Activated CD4-positive, alpha-beta memory T cell treated with anti-CD3 and anti-CD28 coated beads for 36 hours (primary cell): ENCODE measurements around the gene CADM4. TPM values are rescaled to one million over a fixed set of nuclear protein-coding genes. Genes with fewer than 3 reads are reported as not detected.
"Not testable (repeated sequence)": the region's sequence is repeated elsewhere in the genome, so short reads cannot be mapped to it uniquely, and the experiment has no call there.

Experiments used
- CTCF ChIA-PET: fragments of 350-600 bp; sonication (Branson Sonifier 250); formaldehyde crosslinking; loops from one replicate; lab custom pipeline; 2021; ENCODE audit warnings: antibody characterized with exemption, inconsistent platforms; lab: Charles Lee
- POLR2A ChIA-PET: fragments of 350-600 bp; sonication (Branson Sonifier 250); formaldehyde crosslinking; loops from one replicate; lab custom pipeline; 2021; ENCODE audit warnings: antibody characterized with exemption; lab: Charles Lee
- DNase-seq: peaks from one replicate; pipeline ENCODE4 v3.0.0-alpha.2; 2020
- H3K27ac Mint-ChIP-seq: one replicate; pipeline ENCODE4 v1.8.0; 2021; ENCODE audit warnings: mixed read lengths
- H3K27me3 Mint-ChIP-seq: one replicate; pipeline ENCODE4 v1.8.0; 2021; ENCODE audit warnings: mixed read lengths
- H3K36me3 Mint-ChIP-seq: one replicate; pipeline ENCODE4 v1.8.0; 2021; ENCODE audit warnings: mixed read lengths
- H3K4me1 Mint-ChIP-seq: one replicate; pipeline ENCODE4 v1.8.0; 2021; ENCODE audit warnings: low read depth, mixed read lengths
- H3K4me3 Mint-ChIP-seq: one replicate; pipeline ENCODE4 v1.8.0; 2021; ENCODE audit warnings: mild to moderate bottlenecking, mixed read lengths
- H3K9me3 Mint-ChIP-seq: one replicate; pipeline ENCODE4 v1.8.0; 2021; ENCODE audit warnings: mixed read lengths
- intact Hi-C: fragments of 100-400 bp; cut with micrococcal nuclease; formaldehyde crosslinking; loops from one replicate; pipeline ENCODE4 v1.15.1; 2023
- total RNA-seq, 2 experiments: library from RNA; stranded (reverse); gene quantifications; one replicate each; pipeline ENCODE4 v1.2.3, GENCODE V29; 2021

Gene CADM4
- under 1 TPM; 0.39 to 0.57 TPM for total RNA-seq

DNA sequence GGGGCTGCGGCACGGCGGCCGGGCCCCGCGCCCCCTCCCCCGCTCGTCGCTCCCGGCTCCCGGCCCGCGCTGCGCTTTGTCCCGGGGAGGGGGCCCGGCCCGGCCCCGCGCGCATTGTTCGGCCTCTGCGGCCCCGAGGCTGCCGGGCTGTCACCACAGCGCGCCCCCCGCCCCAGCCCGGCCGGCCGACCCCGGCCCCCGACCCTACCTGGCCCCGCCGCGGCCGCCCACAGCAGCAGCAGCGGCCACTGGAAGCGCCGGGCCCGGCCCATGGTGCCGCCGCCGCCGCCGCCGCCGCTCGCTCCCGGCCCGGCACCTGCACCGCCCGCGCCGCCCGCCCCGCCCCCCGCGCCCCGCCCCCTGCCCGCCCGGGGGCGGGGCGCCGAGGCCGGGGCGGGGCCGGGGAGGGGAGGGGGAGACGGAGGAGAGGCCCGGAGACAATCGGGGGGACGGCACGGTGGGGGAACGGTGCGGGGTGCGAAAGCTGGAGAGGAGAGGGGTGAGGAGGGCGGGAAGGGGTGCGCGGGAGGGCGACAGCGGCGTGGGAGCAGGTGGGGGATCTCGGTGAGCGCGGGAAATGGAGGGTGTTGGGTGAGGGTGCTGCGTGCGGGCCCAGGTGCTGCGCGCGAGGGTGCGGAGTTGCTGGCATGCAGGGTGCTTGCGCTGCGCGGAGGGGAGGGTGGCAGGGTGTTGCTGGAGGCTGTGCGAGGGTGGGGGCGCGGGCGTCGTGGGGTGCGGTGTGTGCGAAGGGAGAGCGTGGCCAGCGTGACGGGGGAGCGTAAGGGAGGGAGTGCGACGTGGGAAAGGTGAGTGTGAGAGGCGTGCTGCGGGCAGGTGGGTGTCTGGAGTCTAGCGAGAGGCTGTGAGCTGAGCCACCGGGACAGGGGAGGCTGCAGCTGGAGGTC, at the start of gene CADM4:
Gene CADM4, minus strand, starts transcription at position 332 of the 905 bp plus-strand sequence. Its CDS starts 60 bp downstream, at position 272.
- no peaks in the 10 kb centered on the region for H3K36me3 Mint-ChIP-seq
- H3K4me3 Mint-ChIP-seq = peak within 1 kb of the TSS; percentile 69
- H3K27ac Mint-ChIP-seq = peak within 1 kb of the TSS; percentile 18
- peaks cover 14% of the 10 kb centered on the region for H3K4me1 Mint-ChIP-seq
- intact Hi-C loops = no loop called here
- POLR2A ChIA-PET = no interaction called here
- DNase-seq = peak; percentile 54
- peaks cover 31% of the 10 kb centered on the region for H3K27me3 Mint-ChIP-seq
- H3K9me3 Mint-ChIP-seq = no peaks in the 10 kb centered on the region
- CTCF ChIA-PET = interaction anchor here (1.0 kb wide), 1 partner anchor 14 kb away, joined by 3 read pairs; no protein-coding TSS in a partner anchor

DNA sequence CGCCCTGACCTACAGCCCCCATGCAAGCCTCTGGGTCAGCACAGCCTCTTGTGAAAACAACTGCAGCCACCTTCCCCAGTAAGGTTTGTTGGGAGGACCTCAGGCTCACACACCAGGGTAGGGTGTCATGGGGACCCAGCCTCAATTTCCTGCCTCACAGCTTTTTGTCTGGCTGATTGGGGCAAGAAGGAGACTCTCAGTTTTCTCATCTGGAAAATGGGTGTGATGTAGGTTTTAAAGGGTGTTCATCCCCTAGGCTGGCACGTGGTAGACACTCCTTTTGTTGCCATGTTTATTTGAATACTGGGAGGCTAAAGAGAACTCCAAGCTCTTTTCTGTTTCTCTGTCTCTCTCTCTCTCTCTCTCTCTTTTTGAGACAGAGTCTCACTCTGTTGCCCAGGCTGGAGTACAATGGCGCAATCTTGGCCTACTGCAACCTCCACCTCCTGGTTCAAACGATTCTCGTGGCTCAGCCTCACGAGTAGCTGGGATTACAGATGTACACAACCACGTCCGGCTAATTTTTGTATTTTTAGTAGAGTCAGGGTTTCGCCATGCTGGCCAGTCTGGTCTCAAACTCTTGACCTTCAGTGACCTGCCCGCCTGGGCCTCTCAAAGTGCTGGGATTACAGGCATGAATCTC, 48.5 kb upstream of the CADM4 start:
- Mint-ChIP-seq H3K4me3 (no peak overlapping the region), H3K27ac (no peak overlapping the region), H3K4me1 (peaks cover 3% of the 10 kb centered on the region), H3K27me3 (no peaks in the 10 kb centered on the region), H3K36me3 (peaks cover 12% of the 10 kb centered on the region), H3K9me3 (peaks cover 22% of the 10 kb centered on the region)
- CTCF ChIA-PET = no interaction called here
- intact Hi-C loops = no loop called here
- no peak for DNase-seq
- POLR2A ChIA-PET = no interaction called here

DNA sequence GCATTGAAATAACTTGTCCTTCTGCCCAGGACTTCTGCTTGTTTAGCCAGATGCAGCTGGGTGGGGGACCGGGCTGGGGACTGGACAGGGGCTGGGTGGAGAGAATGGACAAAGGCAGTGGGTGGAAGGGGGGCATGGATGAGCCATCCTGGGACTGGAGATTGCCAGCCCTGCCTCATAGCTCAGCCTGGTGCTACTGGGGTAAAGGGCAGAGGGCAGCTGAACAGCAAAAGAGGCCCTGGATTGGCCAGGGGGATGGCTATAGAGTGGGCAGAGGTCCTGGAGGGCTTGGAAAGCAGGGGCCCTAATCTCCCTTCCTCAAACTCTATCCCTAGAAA, 48.0 kb upstream of the CADM4 start:
- H3K27ac Mint-ChIP-seq = no peak overlapping the region
- no peak for DNase-seq
- H3K4me3 Mint-ChIP-seq = no peak overlapping the region
- H3K9me3 Mint-ChIP-seq = peaks cover 21% of the 10 kb centered on the region
- H3K27me3 Mint-ChIP-seq = no peaks in the 10 kb centered on the region
- ChIA-PET POLR2A (no interaction called here), CTCF (no interaction called here)
- intact Hi-C loops = no loop called here
- H3K36me3 Mint-ChIP-seq = peaks cover 12% of the 10 kb centered on the region
- H3K4me1 Mint-ChIP-seq = peaks cover 3% of the 10 kb centered on the region

DNA sequence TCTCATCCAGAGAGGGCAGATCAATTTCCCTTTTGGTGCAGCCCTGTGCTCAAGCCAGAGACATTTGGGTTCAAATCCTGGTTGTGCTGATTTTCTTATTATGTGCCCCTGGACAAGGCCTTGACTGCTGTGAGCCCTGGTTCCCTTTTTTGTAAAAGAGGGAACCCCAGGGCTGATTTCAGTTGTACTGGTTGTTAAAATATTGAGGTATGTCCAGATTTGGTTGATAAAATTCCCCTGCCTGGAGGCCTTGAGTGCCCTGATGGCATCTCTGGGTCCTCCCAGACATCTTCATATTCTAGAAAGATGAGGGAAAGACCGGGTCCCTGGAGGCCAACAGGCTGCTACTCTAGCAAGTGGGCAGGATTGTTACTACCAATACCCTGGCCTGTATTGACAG, 44.7 kb upstream of the CADM4 start:
- ChIA-PET POLR2A (no interaction called here), CTCF (no interaction called here)
- intact Hi-C loops = no loop called here
- Mint-ChIP-seq H3K27me3 (no peaks in the 10 kb centered on the region), H3K4me1 (peaks cover 3% of the 10 kb centered on the region), H3K9me3 (no peaks in the 10 kb centered on the region), H3K36me3 (no peaks in the 10 kb centered on the region), H3K27ac (no peak overlapping the region), H3K4me3 (no peak overlapping the region)
- DNase-seq = no peak

GRCh38 chr19:43683905-43684304, 44.3 kb upstream of the CADM4 start:
- no peak for DNase-seq
- ChIA-PET POLR2A (no interaction called here), CTCF (no interaction called here)
- Mint-ChIP-seq H3K27ac (no peak overlapping the region), H3K9me3 (no peaks in the 10 kb centered on the region), H3K4me3 (no peak overlapping the region), H3K36me3 (no peaks in the 10 kb centered on the region), H3K4me1 (peaks cover 3% of the 10 kb centered on the region), H3K27me3 (no peaks in the 10 kb centered on the region)
- intact Hi-C loops = no loop called here

GRCh38 chr19:43682824-43683661, 43.4 kb upstream of the CADM4 start:
- H3K27me3 Mint-ChIP-seq = no peaks in the 10 kb centered on the region
- no peaks in the 10 kb centered on the region for H3K36me3 Mint-ChIP-seq
- DNase-seq = no peak
- CTCF ChIA-PET = interaction anchor here (0.8 kb wide), 1 partner anchor 15 kb away, joined by 3 read pairs; no protein-coding TSS in a partner anchor
- no peak overlapping the region for H3K27ac Mint-ChIP-seq
- POLR2A ChIA-PET = no interaction called here
- no peaks in the 10 kb centered on the region for H3K9me3 Mint-ChIP-seq
- peaks cover 3% of the 10 kb centered on the region for H3K4me1 Mint-ChIP-seq
- intact Hi-C loops = no loop called here
- H3K4me3 Mint-ChIP-seq = no peak overlapping the region

- H3K27ac Mint-ChIP-seq, H3K27me3 Mint-ChIP-seq, H3K4me3 Mint-ChIP-seq, POLR2A ChIA-PET, H3K36me3 Mint-ChIP-seq, DNase-seq, H3K9me3 Mint-ChIP-seq, intact Hi-C loops, H3K4me1 Mint-ChIP-seq: not testable (repeated sequence)
- CTCF ChIA-PET = interaction anchor here (0.8 kb wide), 1 partner anchor 16 kb away, joined by 3 read pairs; no protein-coding TSS in a partner anchor
Measured at GRCh38 chr19:43682269-43682668, 42.6 kb upstream of the CADM4 start.

DNA sequence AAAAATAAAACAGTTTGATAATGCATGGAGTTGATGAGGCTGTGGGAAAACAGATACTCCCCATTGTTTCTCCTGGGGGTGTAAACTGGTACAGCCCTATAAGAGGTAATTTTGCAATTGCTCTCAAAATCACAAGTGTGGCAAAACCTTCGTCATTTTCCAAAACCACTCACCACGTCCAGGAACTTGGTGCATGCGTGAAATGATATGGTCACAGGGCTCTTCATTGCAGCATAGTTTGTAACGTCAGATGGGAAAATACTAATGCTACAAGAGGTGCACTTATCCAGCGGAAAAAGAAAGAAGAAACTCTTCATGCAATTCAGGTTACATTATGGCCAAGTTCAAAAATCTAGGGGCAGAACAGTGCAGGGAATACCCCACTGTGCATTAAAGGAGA, 42.2 kb upstream of the CADM4 start:
- no peak overlapping the region for H3K4me3 Mint-ChIP-seq
- ChIA-PET CTCF (no interaction called here), POLR2A (no interaction called here)
- no peaks in the 10 kb centered on the region for H3K36me3 Mint-ChIP-seq
- no peak overlapping the region for H3K27ac Mint-ChIP-seq
- no peak for DNase-seq
- H3K4me1 Mint-ChIP-seq = peaks cover 1% of the 10 kb centered on the region
- no peaks in the 10 kb centered on the region for H3K9me3 Mint-ChIP-seq
- no peaks in the 10 kb centered on the region for H3K27me3 Mint-ChIP-seq
- intact Hi-C loops = no loop called here

- no peak overlapping the region for H3K27ac Mint-ChIP-seq
- CTCF ChIA-PET = interaction anchor here (0.8 to 1.4 kb wide), 4 partner anchors 10 to 232 kb away, joined by 3 to 7 read pairs (median 3); partner anchors contain the start of gene PLAUR
- no peaks in the 10 kb centered on the region for H3K36me3 Mint-ChIP-seq
- no peak overlapping the region for H3K4me3 Mint-ChIP-seq
- POLR2A ChIA-PET = no interaction called here
- H3K27me3 Mint-ChIP-seq = no peaks in the 10 kb centered on the region
- H3K4me1 Mint-ChIP-seq = peaks cover 11% of the 10 kb centered on the region
- H3K9me3 Mint-ChIP-seq = no peaks in the 10 kb centered on the region
- intact Hi-C loops = no loop called here
- no peak for DNase-seq
Measured at GRCh38 chr19:43678512-43679261, 39.0 kb upstream of the CADM4 start.

DNA sequence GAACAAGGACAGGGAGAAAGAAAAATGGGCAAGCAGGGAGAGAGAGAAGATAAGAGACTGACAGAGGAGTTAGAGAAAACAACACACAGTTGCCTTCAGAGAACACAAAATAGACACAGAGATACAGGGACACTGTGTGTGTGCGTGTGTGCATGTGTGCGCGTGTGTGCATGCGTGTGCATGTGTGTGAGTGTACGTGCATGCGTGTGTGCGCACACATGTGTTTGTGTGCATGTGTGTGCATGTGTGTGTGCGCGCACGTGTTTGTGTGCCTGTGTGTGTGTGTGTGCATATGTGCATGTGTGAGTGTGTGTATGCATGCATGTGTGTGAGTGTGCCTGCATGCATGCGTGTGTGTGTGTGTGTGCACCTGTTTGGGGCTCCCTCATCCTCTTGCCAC, 36.3 kb upstream of the CADM4 start:
- intact Hi-C loops = no loop called here
- Mint-ChIP-seq H3K36me3 (no peaks in the 10 kb centered on the region), H3K9me3 (no peaks in the 10 kb centered on the region), H3K27me3 (no peaks in the 10 kb centered on the region), H3K27ac (no peak overlapping the region), H3K4me3 (peak overlapping the region; percentile 4), H3K4me1 (peaks cover 11% of the 10 kb centered on the region)
- DNase-seq = no peak
- ChIA-PET POLR2A (no interaction called here), CTCF (no interaction called here)

DNA sequence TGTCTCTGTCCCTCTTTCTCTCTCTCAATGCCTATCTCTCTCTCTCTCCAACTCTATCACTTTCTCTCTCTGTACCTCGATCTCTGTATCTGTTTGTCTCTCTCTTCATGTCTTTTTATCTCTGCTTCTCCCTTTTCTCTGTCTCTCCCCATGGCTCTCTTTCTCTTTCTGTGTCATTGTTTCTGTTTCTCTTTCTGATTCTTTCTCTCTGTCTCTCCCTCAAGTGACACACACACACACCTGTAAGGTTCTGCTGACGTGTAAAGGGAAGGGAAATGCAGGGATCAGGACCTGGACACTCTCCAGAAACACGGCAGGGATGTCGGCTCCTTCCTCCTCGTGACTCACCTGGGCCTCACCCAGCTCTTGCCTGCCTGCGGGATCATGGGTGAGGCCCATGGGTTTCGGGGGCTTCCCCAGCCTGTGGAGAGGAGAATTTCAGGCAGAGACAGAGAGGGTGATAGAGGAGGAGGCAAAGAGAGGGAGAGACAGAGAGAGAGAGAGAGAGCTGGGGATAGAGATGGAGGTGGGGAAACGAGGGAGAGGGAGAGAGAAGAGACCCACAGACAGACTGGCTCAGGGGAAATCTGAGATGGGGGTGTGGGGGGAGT, 35.7 kb upstream of the CADM4 start:
- CTCF ChIA-PET = interaction anchor here (1.0 kb wide), 1 partner anchor 130 kb away, joined by 3 read pairs; no protein-coding TSS in a partner anchor
- peak overlapping the region; percentile 14 for H3K4me3 Mint-ChIP-seq
- peak overlapping the region; percentile 49 for H3K27ac Mint-ChIP-seq
- H3K36me3 Mint-ChIP-seq = no peaks in the 10 kb centered on the region
- H3K9me3 Mint-ChIP-seq = no peaks in the 10 kb centered on the region
- peak; percentile 29 for DNase-seq
- POLR2A ChIA-PET = no interaction called here
- H3K4me1 Mint-ChIP-seq = peaks cover 12% of the 10 kb centered on the region
- H3K27me3 Mint-ChIP-seq = no peaks in the 10 kb centered on the region
- intact Hi-C loops = no loop called here
